HG03060 (cell line): ENCODE data around the gene MAP2K7.
"Not testable (repeated sequence)": the region's sequence is repeated elsewhere in the genome, so short reads cannot be mapped to it uniquely, and the experiment has no call there.

ENCODE experiments used
- ATAC-seq: cut with Tn5 transposase; IDR thresholded peaks from one replicate; pipeline ENCODE4 v1.9.1; 2021; ENCODE audit warnings: low read depth, moderate number of reproducible peaks; ENCODE audit not compliant: unreplicated experiment

MAP2K7 gene

DNA sequence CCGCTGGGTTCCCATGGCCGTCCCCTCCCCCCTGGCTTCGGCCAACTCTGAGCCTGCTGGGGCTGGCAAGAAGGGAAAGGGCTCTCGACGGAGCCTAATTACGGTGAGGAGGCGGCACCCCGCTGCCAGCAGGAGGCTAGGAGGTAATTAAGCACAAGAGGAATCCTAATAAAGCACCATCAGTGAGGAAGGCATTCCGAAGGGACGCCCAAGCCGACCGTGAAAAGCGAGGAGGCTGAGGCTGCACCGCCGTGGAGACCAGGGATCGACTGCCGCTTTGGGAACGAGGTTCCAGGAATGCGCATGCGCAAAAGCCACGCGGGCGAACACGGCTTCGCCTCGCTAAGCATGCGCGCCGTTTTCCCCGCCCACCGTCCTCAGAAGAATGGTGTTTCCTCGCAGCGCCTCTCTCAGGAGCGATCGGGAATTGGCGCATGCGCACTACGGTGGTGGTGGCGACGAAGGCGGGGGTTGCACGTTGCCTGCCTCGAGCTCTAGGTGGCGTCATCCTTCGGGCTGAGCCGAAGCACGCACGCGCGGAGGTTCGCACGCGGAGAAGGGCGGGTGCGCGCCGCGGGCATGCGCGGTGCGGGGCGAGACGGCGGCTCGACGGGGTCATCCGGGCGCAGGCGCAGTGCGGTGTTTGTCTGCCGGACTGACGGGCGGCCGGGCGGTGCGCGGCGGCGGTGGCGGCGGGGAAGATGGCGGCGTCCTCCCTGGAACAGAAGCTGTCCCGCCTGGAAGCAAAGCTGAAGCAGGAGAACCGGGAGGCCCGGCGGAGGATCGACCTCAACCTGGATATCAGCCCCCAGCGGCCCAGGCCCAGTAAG is at the start of gene MAP2K7:
Gene MAP2K7 (plus strand): TSS at position 634 of the 830 bp plus-strand sequence. CDS start 68 bp downstream, at position 702.
- ATAC-seq: peak; percentile 91

DNA sequence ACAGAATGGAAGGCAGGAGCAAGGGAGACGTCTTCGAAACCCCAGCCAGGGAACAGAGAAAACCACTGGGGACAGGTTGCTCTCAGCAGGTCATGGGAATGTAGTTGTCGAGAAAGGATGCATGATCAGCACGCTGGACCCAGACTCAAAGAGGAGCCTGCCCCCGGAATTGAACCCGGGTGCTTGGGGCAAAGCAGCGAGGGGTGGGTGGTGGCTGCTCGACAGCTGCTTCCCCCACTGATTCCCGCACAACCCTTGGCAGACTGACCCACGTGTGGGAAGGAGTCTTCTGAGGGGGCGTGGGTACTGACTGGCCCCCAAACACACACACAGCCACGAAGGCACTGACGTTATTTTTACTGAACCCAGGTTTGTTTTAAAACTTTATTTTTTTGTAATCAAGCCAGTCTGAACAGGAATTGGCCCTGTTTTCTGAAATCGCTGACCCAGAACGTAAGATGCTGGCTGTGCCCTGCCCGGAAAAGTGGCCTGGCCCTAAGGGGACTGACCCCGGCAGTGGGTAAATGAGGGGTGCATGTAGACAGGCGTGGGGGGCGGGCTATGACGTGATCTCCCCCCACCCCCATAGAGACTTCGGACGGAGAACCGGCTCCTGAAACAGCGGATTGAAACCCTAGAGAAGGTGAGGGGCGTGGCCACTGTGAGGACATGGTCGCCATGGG is 48.1 kb upstream of the MAP2K7 start:
- no peak for ATAC-seq

DNA sequence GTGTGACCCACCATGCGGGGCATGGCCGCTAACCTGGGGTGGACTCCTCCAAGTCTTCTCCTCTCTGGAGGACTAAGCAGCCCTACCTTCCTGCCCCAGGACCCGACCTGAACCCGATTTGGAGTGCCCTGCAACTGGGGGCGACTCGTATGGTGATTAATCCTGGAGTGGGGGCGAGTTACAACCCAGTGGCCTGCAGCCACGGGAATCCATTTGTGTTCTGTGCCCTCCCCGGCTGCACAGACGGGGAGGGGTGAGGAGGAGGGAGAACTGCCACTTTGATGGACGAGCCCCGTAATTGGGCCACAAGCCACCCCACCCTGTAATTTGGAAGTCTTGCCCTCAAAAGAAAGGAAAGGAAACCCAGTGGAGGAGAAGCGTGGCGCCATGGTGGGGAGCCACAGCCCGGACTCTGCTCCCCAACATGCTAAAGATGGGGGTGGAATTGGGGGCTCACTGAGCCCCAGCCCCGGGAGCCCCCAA is 47.5 kb upstream of the MAP2K7 start:
- ATAC-seq: no peak

DNA sequence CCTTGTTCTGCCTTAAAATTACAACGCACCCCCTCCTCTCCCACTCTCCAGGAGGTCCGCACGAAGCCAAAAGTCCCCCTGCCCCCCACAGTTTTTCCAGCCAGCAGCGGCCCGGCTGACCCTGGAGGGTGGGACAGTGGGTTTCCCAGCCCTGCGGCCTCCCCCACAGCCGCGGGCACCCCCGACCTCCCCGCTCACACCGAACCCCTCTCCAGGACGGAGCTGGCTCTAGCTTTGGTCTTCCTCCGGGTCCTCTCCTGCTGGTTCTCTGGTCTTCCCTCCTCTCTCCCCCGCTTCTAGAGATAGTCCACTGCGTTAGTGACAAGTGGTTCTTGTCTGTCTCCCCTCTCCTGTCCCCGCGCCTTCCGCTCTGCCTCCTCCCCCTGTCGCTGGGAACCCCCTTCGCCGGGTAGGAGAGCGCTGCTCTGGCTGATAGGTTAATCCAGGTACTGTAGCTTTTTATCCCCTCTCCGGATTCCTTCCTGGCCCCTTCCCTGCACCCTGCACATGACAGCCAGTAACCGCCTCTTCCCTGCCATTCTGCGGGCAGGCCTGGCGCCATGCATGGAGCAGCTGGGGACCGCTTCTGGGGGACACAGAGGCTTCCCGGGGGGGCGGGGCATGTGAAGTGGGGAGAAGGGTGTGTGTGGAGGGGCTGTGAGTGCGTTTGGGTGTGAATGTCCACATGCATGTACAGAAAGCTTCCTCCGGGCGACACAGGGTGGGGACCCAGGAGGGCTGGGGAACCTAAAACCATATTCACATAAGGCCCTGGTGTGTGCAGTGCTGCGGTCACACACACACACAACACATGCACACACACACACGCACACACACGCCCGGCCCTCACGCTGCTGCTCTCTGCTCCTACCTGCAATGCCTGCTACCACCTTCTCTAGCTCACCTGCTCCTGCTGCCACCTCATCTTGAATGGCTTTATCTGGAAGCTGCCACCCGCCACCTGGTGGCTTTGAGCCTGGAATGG is 46.7 kb upstream of the MAP2K7 start:
- ATAC-seq: no peak

DNA sequence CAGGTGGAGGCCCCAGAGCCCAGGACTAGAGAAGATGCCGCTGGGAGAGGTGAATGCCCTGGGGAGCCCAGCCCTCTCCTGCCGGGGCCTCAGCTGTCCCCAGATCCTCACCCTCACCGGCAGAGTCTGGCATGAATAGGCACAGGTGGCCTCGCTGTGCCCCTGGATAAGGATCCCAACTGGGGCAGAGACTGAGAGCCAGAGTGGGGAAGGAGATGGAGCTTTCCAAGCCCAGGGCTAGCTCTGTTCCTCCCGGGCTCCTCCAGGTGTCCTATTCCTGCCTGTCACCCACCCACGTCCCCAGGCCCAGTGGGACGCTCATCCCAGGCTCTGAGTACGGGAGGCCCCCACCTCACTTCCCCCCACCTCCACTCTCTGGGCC is 46.0 kb upstream of the MAP2K7 start:
- no peak for ATAC-seq

DNA sequence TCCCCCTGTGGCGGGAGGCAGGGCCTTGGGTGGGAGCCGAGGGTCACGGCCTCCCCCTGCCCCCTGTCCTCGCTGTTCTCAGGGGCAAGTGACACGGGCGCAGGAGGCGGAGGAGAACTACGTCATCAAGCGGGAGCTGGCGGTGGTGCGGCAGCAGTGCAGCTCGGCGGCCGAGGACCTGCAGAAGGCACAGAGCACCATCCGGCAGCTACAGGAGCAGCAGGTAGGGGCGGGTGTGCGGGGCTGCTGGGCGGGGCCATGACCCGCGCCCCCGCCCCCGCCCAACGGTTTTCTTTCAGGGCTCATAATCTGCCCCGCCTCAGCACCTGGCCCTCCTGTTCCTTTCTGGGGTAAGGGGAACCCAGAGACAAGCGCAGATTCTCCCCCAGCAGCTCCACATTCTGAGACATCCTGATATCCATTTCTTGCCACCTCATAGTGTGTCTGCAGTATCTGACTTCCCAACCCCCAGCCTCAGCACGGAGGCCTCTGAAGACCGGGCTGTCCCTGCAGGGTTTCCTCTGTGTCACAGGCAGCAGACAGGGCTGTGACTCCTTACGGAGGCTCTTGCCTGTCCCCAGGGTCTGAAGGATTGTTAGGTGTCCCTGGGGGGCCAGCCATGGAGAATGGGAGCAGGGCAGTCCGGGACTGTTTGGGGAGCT is 45.4 kb upstream of the MAP2K7 start:
- ATAC-seq: no peak

DNA sequence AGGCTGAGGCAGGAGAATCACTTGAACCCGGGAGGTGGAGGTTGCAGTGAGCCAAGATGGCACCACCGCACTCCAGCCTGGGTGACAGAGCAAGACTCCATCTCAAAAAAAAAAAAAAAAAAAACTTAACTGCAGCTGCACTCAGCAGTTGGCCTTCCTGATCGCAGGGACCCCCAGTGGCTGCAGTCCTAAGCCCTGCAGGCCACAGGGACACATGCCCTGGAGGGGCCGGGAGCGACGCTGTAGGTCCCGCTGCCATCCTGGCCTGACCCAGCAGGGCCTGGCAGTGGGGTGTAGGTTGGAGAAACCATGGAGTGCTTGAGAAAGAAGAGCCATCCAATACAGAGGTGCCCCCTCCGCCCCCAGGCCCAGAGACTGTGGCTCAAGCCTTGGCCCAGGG is 44.6 kb upstream of the MAP2K7 start:
- ATAC-seq: not testable (repeated sequence)

DNA sequence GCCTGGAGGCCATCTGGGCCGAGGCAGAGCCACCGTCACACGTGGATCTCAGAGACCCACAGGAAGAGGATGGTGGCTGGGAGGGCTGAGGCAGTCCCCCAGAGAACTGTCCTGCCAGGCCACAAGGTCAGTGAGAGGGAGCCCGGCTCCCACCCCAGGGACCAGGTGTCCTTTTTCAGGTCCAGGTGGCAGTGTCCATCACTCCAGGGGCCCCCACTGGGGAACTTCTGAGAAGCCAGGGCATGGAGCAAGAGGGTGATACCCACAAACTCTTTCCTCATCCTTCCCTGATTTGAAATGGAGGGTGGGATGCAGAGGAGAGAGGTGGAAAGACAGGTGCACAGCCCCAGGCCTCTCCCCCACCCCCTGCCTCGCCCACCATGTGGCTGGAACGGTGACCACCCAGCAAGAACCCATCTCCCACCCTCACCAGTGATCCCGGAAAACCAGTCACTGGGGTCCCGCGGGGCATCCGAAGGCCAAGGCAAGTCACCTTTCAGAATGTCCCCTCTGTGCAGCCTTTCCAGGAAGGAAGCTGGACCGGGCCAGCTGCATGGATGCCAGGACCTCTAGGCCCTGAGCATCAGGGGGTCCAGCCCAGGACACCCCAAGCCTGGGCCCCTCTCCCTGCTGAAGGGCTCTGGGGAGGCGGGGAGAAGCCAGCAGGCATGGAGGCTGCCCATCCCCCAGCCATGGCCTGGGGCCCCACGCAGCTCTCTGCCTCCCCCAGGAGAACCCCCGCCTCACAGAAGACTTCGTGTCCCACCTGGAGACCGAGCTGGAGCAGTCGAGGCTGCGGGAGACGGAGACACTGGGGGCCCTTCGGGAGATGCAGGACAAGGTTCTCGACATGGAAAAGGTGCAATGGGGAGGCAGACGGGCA is 43.6 kb upstream of the MAP2K7 start:
- no peak for ATAC-seq

DNA sequence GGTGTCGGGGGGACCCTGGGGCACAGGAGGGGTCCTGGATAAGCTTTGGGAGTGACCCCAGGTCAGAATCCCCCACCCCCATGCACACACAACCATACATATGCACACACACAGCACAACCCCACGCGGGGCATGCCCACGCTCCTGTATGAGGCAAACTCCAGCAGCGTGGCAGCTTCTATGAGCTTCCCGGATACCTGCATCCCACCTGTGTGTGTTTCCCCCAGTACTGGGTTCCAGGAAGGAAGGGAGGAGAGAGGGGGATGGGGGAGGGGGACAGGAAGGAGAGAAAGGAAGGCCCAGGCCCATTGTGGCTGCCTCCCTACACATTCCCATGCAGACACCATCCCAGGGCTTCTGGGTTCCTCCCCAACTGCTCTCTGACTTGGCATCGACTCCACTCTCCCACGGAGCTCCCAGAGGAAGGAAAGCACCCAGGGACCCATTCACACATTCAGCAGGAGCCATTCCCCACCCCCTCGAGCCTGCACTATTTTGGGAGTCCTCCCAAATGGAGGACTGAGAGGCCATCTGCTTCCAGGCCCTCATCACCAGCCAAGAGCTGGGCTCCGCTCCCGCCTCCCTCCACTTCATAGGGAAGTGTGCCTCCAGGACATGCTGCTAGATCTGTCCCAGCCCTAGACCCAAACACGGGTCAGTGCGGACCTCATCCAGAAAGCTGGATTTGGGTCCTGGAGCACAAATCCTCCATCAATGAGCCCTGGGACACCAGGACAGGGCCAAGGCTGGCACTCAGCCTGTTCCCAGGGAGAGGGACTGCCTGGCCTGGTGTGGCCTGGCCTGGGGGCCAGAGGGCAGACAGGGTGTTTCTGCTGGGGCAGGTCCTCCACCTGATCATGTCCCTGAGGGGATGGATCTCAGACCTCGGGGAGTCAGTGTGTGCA is 42.7 kb upstream of the MAP2K7 start:
- no peak for ATAC-seq

DNA sequence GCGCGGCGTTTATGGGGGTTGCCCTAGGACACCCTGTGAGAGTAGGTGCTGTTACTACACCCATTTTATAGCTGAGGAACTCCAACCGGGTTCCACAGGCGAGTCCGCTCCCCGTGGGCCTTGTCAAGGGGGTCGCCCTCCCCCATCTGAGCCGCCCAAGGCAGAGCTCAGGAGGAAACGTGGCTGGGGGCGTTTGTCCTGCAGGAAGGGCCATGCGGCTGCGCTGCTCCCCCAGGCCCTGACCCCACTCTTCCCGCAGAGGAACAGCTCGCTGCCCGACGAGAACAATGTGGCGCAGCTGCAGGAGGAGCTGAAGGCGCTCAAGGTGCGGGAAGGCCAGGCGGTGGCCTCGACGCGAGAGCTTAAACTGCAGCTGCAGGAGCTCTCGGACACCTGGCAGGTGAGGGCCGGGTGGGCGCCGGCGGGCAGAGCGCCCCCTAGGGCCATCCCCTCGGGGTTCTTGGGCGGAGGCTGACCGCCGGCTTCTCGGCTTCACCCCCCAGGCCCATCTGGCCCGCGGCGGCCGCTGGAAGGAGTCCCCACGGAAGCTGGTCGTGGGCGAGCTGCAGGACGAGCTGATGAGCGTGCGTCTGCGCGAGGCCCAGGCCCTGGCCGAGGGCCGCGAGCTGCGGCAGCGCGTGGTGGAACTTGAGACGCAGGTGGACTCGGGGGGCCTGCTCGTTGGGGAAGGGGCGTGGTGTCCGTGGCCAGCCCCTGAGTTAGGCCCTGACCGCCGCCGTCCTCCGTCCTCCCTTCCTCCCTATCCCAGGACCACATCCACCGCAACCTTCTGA is 41.9 kb upstream of the MAP2K7 start:
- no peak for ATAC-seq

DNA sequence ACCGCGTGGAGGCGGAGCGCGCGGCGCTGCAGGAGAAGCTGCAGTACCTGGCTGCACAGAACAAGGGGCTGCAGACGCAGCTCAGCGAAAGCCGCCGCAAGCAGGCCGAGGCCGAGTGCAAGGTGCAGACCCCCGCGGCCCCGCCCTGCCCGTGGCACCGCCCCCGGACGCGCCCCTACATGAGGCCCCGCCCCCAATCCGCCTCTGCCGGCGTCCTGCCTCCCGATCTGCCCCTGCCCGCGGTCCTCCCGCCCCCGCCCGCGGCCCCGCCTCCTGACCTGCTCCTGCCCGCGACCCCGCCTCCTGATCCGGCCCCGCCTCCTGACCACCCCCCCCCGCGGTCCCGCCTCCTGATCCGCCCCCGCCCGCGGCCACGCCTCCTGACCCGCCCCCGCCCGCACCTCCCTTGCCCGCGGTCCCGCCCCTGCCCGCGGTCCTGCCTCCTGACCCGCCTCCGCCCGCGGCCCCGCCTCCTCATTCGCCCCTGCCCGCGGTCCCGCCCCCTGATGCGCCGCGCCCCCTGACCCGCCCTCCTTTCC is 41.2 kb upstream of the MAP2K7 start:
- no peak for ATAC-seq

DNA sequence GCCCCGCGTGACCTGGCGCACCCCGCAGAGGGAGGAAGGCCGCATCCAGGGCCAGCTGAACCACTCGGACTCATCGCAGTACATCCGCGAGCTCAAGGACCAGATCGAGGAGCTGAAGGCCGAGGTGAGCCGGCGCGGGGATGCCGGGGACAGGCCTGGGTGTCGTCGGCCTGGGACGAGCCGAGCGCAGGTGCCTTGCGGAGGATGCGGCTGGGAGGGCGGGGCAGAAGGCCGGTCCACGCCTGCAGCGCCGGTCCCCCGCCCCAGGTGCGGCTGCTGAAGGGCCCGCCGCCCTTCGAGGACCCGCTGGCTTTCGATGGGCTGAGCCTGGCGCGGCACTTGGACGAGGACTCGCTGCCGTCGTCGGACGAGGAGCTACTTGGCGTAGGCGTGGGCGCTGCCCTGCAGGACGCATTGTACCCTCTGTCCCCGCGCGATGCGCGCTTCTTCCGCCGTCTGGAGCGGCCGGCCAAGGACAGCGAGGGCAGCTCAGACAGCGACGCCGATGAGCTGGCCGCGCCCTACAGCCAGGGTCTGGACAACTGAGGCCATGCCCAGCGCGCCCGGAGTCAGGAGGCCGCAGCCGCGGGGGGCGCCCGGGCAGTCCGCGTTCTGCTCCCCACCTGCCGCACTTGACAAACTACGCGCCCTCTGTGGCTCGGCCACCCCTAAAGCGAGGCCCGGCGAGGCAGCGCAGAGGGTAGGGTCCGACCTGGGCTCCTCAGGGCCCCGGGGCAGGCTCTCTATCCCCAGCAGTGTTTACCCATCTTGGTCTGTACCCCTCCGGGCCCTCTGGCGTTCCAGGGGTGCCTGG is 40.3 kb upstream of the MAP2K7 start:
- no peak for ATAC-seq

DNA sequence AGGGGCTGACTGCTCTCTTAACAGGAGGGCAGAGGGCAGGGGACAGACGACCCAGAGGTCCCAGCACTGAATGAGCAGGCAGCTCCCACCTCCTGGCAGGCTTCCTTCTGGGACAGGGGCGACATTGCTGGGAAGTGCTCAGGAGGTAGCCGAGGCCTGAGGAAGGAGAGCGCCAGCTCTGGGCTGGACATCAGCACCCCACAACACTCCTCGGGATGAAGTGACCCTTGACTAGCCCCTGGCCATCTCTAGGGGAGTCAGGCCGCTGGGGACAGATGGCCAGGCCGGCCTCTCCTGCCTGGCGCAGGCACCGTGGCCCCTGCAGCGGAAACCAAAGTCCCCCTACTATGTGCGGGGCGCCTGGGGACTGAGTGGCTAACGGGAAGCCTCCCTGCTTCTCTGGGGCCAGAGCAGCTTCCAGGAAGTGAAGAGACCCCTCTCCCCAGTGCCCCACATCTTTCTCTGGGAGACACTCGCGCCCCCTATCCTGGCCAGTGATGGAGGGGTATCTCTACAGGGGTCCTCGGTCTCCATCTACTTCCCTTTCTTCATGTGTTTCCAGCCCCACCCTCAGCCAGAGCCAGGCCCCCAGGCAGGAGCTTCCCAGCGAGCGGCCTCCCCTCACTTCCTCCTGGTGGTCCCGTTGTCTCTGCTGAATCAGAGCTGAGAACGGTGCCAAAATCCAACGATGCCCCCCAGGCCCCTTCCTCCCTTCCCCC is 39.5 kb upstream of the MAP2K7 start:
- no peak for ATAC-seq

DNA sequence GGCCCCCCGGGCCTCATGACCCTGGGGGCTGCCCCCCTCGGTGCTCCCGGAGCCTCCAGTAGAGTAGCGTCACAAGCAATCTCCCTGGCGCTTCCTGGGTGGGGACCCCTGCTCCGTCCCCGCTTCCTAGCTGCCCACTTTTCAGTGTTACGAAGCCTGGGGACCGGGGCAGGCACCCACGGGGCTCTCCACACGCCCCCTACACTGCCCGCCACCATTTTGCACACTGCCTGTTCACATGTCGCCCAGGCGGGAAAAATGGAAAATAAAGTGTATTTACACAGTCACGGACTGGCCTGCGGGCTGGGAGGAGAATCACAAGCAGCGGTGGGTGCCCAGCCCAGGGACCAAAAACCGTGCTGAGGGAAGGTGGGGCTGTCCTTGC is 39.0 kb upstream of the MAP2K7 start:
- ATAC-seq: no peak

DNA sequence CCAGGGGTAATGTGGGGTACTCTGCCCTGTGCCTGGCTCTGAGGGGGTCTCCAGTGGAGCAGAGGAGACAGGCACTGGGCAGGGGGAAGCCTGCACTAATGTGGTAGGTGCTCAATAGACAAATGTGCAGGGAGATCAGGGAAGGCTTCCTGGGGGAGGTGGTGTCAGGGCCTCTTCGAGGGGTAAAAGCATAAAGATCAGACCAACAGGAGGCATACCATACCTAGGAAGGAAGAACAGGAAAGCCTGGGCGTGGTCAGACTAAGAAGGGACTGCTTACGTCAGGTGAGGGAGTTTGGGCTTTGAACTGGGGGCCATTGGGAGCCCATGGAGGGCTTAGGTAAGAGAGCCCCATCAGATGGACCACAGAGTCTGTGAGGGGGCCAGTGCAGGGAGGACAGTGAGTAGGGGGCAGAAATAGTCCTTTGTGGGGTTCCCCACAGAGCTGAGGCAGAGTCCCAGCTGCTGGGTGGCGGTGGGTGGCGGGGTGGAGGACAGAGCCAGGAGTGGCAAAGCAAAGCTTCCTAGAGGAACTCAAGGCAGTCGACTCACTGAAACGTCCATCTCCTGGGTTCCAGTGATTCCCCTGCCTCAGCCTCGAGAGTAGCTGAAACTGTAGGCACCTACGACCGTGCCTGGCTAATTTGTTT is 38.3 kb upstream of the MAP2K7 start:
- no peak for ATAC-seq
